GM12872 (cell line): ENCODE results near the gene SAMD9L.

Experiments
- CTCF ChIP-seq: IDR thresholded peaks from 3 replicates; pipeline ENCODE4 v1.5.1; 2011; ENCODE audit warnings: low read depth, mild to moderate bottlenecking, low read length, moderate library complexity; ENCODE audit not compliant: insufficient read depth

Gene SAMD9L

GRCh38 chr7:93160410-93160809 is 12.2 kb upstream of the SAMD9L start:
- no peak for TF ChIP-seq CTCF

DNA sequence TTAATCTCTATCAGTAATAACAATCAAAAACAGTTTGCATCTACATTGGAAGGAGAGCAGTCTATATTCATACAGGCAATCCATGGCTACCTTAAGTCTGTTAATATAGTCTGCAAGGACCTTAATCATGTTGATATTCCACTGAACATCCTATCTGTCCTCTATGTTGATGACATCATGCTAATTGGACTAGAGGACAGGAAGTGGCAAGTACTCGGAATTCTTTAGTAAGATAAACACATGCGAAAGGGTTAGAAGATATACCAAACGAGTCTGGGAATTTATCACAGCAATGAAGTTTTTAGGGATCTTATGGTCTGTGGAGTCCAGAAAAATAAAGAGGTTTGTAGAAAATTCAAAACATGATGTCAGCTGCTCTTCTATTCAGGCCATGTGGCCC is 11.3 kb upstream of the SAMD9L start:
- no peak for TF ChIP-seq CTCF

DNA sequence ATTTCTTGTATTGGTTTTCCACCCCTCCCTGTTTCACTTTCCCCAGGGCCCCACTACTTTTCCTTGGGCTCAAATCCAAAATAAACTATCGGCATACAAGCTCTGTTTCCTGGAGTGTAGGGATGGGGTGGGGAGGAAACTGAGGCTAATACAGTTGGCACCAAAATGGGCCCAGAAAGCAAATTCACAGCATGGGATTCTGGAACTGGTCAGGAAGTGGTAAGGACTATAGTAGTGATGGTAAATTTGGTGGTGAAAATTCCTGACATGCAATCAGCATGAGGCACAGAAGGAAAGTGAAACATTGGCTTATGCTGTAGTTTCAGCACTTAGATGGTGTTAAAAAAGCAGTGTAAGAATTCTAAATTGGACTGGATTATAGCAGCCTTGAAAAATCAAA is 8.7 kb upstream of the SAMD9L start:
- TF ChIP-seq CTCF, result no peak

DNA sequence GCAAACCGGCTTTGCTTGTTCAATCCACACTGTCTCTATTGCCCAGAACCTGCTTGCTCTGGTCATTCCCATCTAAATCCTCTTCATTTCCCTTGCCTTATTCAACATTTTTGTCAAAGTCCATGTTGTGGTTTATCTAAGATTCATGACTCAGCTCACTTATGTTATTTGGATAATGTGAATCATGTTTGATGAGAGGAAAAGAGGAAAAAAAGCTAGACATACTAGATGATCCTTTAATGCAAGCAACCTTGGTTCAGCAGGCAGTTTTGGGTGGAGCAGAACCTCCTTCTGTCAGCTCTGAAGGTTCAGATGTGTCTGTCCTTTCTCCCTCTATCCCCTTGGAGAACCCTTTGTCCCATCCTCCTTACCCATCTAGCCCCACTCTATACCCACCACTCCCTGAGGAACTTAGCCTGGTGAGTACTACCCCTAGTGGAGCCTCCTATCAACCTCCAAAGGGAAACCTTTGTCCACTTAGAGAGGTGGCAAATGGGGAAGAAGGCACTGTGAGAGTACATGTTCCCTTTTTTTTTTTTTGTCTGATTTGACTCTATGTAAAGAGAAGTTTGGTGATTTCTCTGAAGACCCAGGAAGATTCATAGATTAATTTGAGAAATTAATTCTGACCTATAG is 2.1 kb upstream of the SAMD9L start:
- no peak for TF ChIP-seq CTCF

DNA sequence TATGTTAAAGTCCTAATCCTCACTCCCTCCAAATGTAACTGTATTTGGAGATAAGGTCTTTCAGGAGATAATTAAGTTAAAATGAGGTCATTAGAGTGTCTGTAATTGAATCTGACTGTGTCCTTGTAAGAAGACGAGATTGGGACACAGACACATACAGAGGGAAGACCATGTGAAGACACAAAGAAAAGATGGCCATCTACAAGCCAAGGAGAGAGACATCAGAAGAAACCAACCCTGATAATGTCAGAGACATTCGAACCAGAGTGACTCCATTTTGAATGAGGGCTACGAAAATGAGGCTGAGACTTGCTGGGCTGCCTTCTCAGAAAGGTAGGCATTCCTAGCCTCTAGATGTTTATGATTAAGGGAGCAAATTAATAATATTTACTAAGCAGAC is 542 bp upstream of the SAMD9L start:
- TF ChIP-seq CTCF, result no peak

- no peak for TF ChIP-seq CTCF
These were observed 822 bp downstream of the SAMD9L start for GRCh38 chr7:93147363-93147762.

DNA sequence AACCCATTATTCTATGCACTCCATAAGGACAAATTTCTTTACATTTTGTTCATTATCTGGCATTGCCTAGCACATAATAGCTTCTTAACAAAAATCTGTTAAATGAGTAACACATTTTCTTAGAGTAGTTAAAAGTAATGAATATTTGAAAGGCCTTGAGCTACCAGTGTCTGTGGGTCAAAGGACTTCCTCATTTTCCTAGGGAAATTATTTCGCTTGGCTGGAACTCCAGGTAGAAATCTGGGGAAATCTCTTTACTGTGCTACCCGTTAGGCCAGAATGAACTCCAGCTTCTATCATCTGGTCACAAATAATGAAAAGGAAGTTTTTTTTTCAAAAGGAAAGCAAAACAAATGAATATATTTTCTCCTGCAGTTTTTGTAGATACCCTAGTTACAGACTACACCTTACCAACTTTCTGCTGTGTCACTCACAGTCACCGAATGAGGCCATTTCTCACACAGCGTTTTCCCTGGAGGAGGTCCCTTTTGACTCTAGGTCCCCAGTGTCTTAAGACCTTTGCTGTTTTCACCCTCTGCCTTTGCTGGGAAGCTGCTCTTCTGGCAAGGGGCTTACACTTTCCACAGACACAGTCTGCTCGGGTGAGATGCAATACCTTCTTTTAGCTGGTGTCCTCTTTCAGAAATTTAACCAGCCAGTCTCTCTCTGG is 1.6 kb downstream of the SAMD9L start:
- no peak for TF ChIP-seq CTCF
